Ascending aorta (tissue), 2 donors: ENCODE results near the gene MEF2A. TPM values are rescaled to one million over a fixed set of nuclear protein-coding genes. Genes with fewer than 3 reads are reported as not detected.

ENCODE experiments used
- DNase-seq, 2 donors: peaks; one replicate each; pipeline ENCODE4 v3.0.0-alpha.2; 2019; ENCODE audit warnings: low spot score in 2 of 2
- H3K27ac ChIP-seq, 2 donors: fragments of 200-600 bp; sonication (generic); one replicate each; pipeline ENCODE4 v1.5.1; 2016 to 2017; ENCODE audit warnings: mild to moderate bottlenecking in 1 of 2
- H3K27me3 ChIP-seq: fragments of 200-600 bp; sonication (generic); one replicate; pipeline ENCODE4 v1.5.1; 2017
- H3K36me3 ChIP-seq, 2 donors: fragments of 200-600 bp; sonication (generic); one replicate each; pipeline ENCODE4 v1.5.1; 2016
- H3K4me1 ChIP-seq, 2 donors: fragments of 200-600 bp; sonication (generic); one replicate each; pipeline ENCODE4 v1.5.1; 2016 to 2017; ENCODE audit warnings: mild to moderate bottlenecking in 1 of 2
- H3K4me3 ChIP-seq, 2 donors: fragments of 200-600 bp; sonication (generic); one replicate each; pipeline ENCODE4 v1.5.1; 2016 to 2017; ENCODE audit warnings: mild to moderate bottlenecking in 1 of 2
- H3K9me3 ChIP-seq, 2 donors: fragments of 200-600 bp; sonication (generic); one replicate each; pipeline ENCODE4 v1.5.1; 2016
- CTCF ChIP-seq, 3 experiments: fragments of 200-600 bp in 2 of 3; fragments of 450-650 bp in 1 of 3; sonication (generic) in 2 of 3; IDR thresholded peaks; one replicate each; pipeline ENCODE4 v1.5.1; 2016 to 2019; ENCODE audit warnings: antibody characterized with exemption in 3 of 3, mild to moderate bottlenecking in 1 of 3, moderate library complexity in 1 of 3
- intact Hi-C: fragments of 100-400 bp; cut with DNase I; formaldehyde crosslinking; loops from one replicate; pipeline ENCODE4 v1.15.1; 2023
- total RNA-seq: library from RNA; depleted of rRNA; stranded (reverse); fragments of >200 nt; gene quantifications from one replicate; pipeline ENCODE4 v1.1.0, GENCODE V29; 2016

The MEF2A gene
- total RNA-seq, 1 donor from 2014 or later = 99.4 TPM

- Histone ChIP-seq H3K27ac (no peak overlapping the region), H3K27me3 (no peaks in the 10 kb centered on the region), H3K36me3 (peaks cover 0 to 2% of the 10 kb centered on the region in 2 donors), H3K9me3 (peaks cover 0 to 11% of the 10 kb centered on the region in 2 donors), H3K4me3 (no peak overlapping the region), H3K4me1 (peaks cover 0 to 14% of the 10 kb centered on the region in 2 donors)
- intact Hi-C loops = no loop called here
- no peak for DNase-seq
- TF ChIP-seq CTCF (IDR thresholded peaks at IDR 0.05) = no peak
Measured at GRCh38 chr15:99620178-99620577, 54.4 kb downstream of the MEF2A start.

DNA sequence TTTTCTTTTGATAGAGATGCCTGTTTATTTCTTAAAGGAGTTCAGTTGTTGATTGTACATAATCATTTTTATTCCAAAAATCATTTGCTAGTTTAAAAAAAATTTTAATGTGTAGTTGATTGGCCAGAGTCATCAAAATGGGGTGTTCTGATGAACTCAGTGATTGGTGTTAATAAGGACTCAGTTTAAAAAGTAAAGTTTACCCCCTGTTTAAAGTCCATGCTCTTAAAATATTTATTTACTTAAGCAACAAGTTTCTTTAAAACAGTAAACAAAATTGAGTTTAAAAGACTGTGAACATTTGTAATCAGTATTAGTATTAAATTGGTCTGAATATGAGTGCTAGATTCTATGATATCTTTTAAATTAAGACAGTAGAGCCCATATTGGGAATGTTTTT, 56.0 kb downstream of the MEF2A start:
- intact Hi-C loops = no loop called here
- H3K4me1 ChIP-seq = peaks cover 0 to 14% of the 10 kb centered on the region in 2 donors
- DNase-seq = no peak
- peaks cover 0 to 4% of the 10 kb centered on the region in 2 donors for H3K36me3 ChIP-seq
- H3K4me3 ChIP-seq = no peak overlapping the region
- no peak for TF ChIP-seq CTCF (IDR thresholded peaks at IDR 0.05)
- peaks cover 0 to 12% of the 10 kb centered on the region in 2 donors for H3K9me3 ChIP-seq
- no peaks in the 10 kb centered on the region for H3K27me3 ChIP-seq
- no peak overlapping the region for H3K27ac ChIP-seq

DNA sequence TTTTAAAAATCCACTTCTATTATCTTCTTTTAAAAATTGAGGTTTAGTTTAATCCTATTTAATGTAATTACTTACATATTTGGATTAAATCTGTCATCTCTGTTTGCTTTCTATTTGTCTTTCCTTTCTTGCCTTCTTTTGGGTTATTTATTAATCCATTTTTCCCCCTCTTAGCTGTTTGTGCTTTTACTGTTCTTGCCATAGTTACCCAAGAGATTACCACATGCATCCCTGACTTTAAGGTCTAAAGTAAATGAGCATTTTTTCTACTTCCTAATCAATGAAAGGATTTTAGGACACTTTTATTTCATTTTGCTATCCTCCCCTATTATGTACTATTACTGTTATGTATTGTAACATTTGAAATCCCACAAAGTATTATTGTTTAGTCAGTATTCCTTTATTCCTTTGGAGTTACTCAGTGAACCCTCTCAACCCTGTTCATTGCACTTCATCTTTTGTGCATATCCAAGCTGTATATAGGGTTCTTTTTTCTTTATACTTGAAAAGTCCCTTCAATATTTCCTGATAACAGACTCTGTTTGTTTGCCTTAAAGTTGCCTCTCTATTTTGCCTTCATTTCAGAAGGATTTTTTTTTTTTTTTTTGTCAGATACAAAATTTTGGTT, 62.7 kb downstream of the MEF2A start:
- no peak overlapping the region for H3K4me3 ChIP-seq
- H3K9me3 ChIP-seq = peaks cover 0 to 12% of the 10 kb centered on the region in 2 donors
- no peak for DNase-seq
- peak overlapping the region in 1 of 2 donors; percentile 67 for H3K27ac ChIP-seq
- TF ChIP-seq CTCF (IDR thresholded peaks at IDR 0.05) = no peak
- intact Hi-C loops = no loop called here
- H3K36me3 ChIP-seq = peaks cover 0 to 4% of the 10 kb centered on the region in 2 donors
- H3K27me3 ChIP-seq = no peaks in the 10 kb centered on the region
- peaks cover 0 to 36% of the 10 kb centered on the region in 2 donors for H3K4me1 ChIP-seq

DNA sequence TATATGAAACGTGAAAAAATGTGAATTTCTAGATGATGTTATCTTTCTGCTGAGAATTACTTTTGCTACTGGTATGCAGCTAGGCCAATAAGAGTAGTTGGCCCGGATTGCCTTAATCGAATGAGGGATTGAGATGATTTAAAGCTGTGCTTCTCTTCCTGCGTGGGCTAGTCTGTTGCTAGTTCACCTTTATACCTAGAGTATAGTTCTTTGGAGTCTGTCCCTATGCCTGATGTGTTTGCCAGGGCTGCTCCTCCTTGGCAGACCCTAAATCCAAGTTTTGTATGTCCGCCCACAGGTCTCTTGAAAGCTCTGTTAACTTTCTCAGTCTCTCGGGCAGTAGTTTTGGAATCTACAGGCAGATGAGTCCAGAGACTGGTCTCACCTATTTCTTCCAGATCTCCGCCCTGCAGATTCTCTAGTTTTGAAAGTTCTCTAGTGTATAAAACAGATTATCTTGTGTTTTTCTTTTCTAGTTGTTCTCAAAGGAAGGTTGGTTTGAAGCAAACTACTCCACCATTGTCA, 64.9 kb downstream of the MEF2A start:
- Histone ChIP-seq H3K27me3 (no peaks in the 10 kb centered on the region), H3K4me3 (no peak overlapping the region), H3K27ac (peak overlapping the region; percentile 39 to 67), H3K4me1 (peaks cover 0 to 39% of the 10 kb centered on the region in 2 donors), H3K36me3 (no peaks in the 10 kb centered on the region), H3K9me3 (no peaks in the 10 kb centered on the region)
- TF ChIP-seq CTCF (IDR thresholded peaks at IDR 0.05) = no peak
- intact Hi-C loops = no loop called here
- no peak for DNase-seq

DNA sequence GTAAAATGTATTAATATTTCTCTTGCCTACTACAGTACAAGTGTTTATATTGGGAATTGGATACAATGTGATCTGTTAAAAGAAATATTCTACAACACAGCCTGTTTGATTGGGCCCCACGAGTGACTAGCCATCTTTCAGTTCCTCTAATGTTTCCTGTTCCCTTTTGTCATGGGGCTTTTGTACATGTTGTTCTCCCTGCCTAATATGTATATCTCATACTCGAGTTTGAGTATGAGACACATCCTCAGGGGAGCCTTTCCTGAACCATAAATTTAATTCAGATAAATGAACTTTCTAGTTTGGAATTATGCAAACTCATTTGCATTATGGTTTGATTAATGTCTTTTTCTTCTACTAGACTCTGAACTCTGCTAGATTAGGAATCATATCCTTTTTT, 65.5 kb downstream of the MEF2A start:
- DNase-seq = no peak
- H3K4me1 ChIP-seq = peaks cover 0 to 39% of the 10 kb centered on the region in 2 donors
- intact Hi-C loops = no loop called here
- H3K9me3 ChIP-seq = no peaks in the 10 kb centered on the region
- H3K27me3 ChIP-seq = no peaks in the 10 kb centered on the region
- peak overlapping the region; percentile 39 to 67 for H3K27ac ChIP-seq
- H3K36me3 ChIP-seq = peaks cover 0 to 3% of the 10 kb centered on the region in 2 donors
- no peak for TF ChIP-seq CTCF (IDR thresholded peaks at IDR 0.05)
- H3K4me3 ChIP-seq = no peak overlapping the region
